IMR-90 (cell line): Measurements from ENCODE around the gene TRPV3. TPM values are rescaled to one million over a fixed set of nuclear protein-coding genes. Genes with fewer than 3 reads are reported as not detected.

Source experiments
- ATAC-seq: fragments of 200-7000 bp; cut with Tn5 transposase; 2 replicates; pipeline ENCODE4 v1.9.1; 2020; ENCODE audit warnings: low read depth, mild to moderate bottlenecking, moderate library complexity
- BruUV-seq: library from RNA; stranded (reverse); fragments of 400-500 nt; replicated peaks from 2 replicates; lab custom pipeline; 2021; lab: Mats Ljungman, UMichigan
- CTCF ChIA-PET: fragments of 300-600 bp; formaldehyde crosslinking; extraction: SDS; loops from one replicate; lab custom pipeline; 2021; ENCODE audit warnings: antibody characterized with exemption; lab: Yijun Ruan, JAX
- POLR2A ChIA-PET: fragments of 300-600 bp; sonication (Branson Sonifier 250); formaldehyde crosslinking; loops from one replicate; lab custom pipeline; 2022; ENCODE audit warnings: antibody characterized with exemption; ENCODE audit not compliant: unreplicated experiment; lab: Charles Lee
- DNase-seq: peaks from one replicate; pipeline ENCODE4 v3.0.0; 2013
- H2AFZ ChIP-seq: replicated peaks from 2 replicates; pipeline ENCODE3; 2013; ENCODE audit warnings: low read length, mild to moderate bottlenecking; ENCODE audit not compliant: poor library complexity
- H2AK5ac ChIP-seq: 2 replicates; pipeline ENCODE4 v1.6.1; 2013; ENCODE audit warnings: low read depth, low read length, inconsistent platforms
- H2AK9ac ChIP-seq: replicated peaks from 2 replicates; pipeline ENCODE3; 2013; ENCODE audit warnings: mild to moderate bottlenecking, low read depth, low read length, moderate library complexity; ENCODE audit not compliant: poor library complexity
- H2BK120ac ChIP-seq: 2 replicates; pipeline ENCODE4 v1.6.1; 2013; ENCODE audit warnings: low read depth, low read length, inconsistent platforms
- H2BK15ac ChIP-seq: 3 replicates; pipeline ENCODE4 v1.6.1; 2013; ENCODE audit warnings: low read depth, low read length, inconsistent platforms
- H2BK20ac ChIP-seq: 2 replicates; pipeline ENCODE4 v1.6.1; 2013; ENCODE audit warnings: low read depth, mild to moderate bottlenecking, inconsistent platforms, low read length, moderate library complexity
- H2BK5ac ChIP-seq: 2 replicates; pipeline ENCODE4 v1.6.1; 2013; ENCODE audit warnings: mild to moderate bottlenecking, low read depth, low read length, inconsistent platforms; ENCODE audit not compliant: poor library complexity, severe bottlenecking
- H3K14ac ChIP-seq: replicated peaks from 2 replicates; pipeline ENCODE4 v1.6.1; 2013; ENCODE audit warnings: low read depth, low read length, inconsistent platforms
- H3K18ac ChIP-seq: 2 replicates; pipeline ENCODE4 v1.6.1; 2013; ENCODE audit warnings: low read depth, low read length, control low read depth
- H3K23ac ChIP-seq: 2 replicates; pipeline ENCODE4 v1.6.1; 2013; ENCODE audit warnings: low read depth, low read length, inconsistent platforms
- H3K27ac ChIP-seq: 2 replicates; pipeline ENCODE4 v1.5.1; 2013; ENCODE audit warnings: mild to moderate bottlenecking, control low read depth, low read length; ENCODE audit not compliant: insufficient read depth
- H3K27me3 ChIP-seq: 2 replicates; pipeline ENCODE4 v1.6.1; 2013; ENCODE audit warnings: low read length; ENCODE audit not compliant: control insufficient read depth, insufficient read depth
- H3K36me3 ChIP-seq: 2 replicates; pipeline ENCODE4 v1.6.1; 2013; ENCODE audit warnings: low read length, mixed read lengths; ENCODE audit not compliant: control insufficient read depth, insufficient read depth
- H3K4ac ChIP-seq: 2 replicates; pipeline ENCODE4 v1.6.1; 2013; ENCODE audit warnings: low read depth, low read length, inconsistent platforms
- H3K4me1 ChIP-seq: 2 replicates; pipeline ENCODE4 v1.6.1; 2013; ENCODE audit warnings: low read length, mixed read lengths; ENCODE audit not compliant: control insufficient read depth, insufficient read depth
- H3K4me2 ChIP-seq: 2 replicates; pipeline ENCODE4 v1.6.1; 2013; ENCODE audit warnings: low read depth, mild to moderate bottlenecking, control low read depth, low read length, moderate library complexity
- H3K4me3 ChIP-seq: 2 replicates; pipeline ENCODE4 v1.5.1; 2013; ENCODE audit warnings: low read depth, mild to moderate bottlenecking, control low read depth, low read length, moderate library complexity; ENCODE audit not compliant: insufficient read depth
- H3K56ac ChIP-seq: 2 replicates; pipeline ENCODE4 v1.6.1; 2013; ENCODE audit warnings: low read length, inconsistent platforms; ENCODE audit not compliant: insufficient read depth; ENCODE audit errors: extremely low read depth
- H3K79me1 ChIP-seq, 2 experiments: 2 replicates each; pipeline ENCODE4 v1.6.1; 2013; ENCODE audit warnings: low read length in 2 of 2, inconsistent platforms in 1 of 2, low read depth in 1 of 2
- H3K9ac ChIP-seq: 2 replicates; pipeline ENCODE4 v1.6.1; 2013; ENCODE audit warnings: low read depth, low read length, control low read depth
- H3K9me1 ChIP-seq: 2 replicates; pipeline ENCODE4 v1.6.1; 2013; ENCODE audit warnings: low read length, inconsistent platforms; ENCODE audit not compliant: insufficient read depth
- H3K9me3 ChIP-seq: 2 replicates; pipeline ENCODE4 v1.6.1; 2013; ENCODE audit warnings: low read length; ENCODE audit not compliant: control insufficient read depth, insufficient read depth
- H4K20me1 ChIP-seq: 2 replicates; pipeline ENCODE4 v1.6.1; 2013; ENCODE audit warnings: low read length, inconsistent platforms; ENCODE audit not compliant: insufficient read depth
- H4K5ac ChIP-seq: 2 replicates; pipeline ENCODE4 v1.6.1; 2013; ENCODE audit warnings: mild to moderate bottlenecking, low read depth, low read length, control low read depth
- H4K8ac ChIP-seq, 2 experiments: 2 replicates each; pipeline ENCODE4 v1.6.1; 2013; ENCODE audit warnings: low read depth in 2 of 2, low read length in 2 of 2, control low read depth in 1 of 2, inconsistent platforms in 1 of 2
- H4K91ac ChIP-seq: 2 replicates; pipeline ENCODE4 v1.6.1; 2013; ENCODE audit warnings: low read depth, low read length, inconsistent platforms; ENCODE audit not compliant: insufficient read depth
- BHLHE40 ChIP-seq: fragments of 150-350 bp; IDR thresholded peaks from 2 replicates; pipeline ENCODE4 v1.6.1; 2016; ENCODE audit warnings: mild to moderate bottlenecking, low read depth, low read length
- CEBPB ChIP-seq: IDR thresholded peaks from 2 replicates; pipeline ENCODE4 v1.6.1; 2012; ENCODE audit warnings: low read depth, low read length, improper control_type of control experiment
- CHD1 ChIP-seq: IDR thresholded peaks from 2 replicates; pipeline ENCODE4 v1.6.1; 2012; ENCODE audit warnings: low read depth, low read length, improper control_type of control experiment
- FOS ChIP-seq: fragments of 150-350 bp; IDR thresholded peaks from 2 replicates; pipeline ENCODE4 v1.6.1; 2016; ENCODE audit warnings: low read depth, low read length
- MAFK ChIP-seq: IDR thresholded peaks from 2 replicates; pipeline ENCODE4 v1.6.1; 2012; ENCODE audit warnings: low read depth, low read length, improper control_type of control experiment
- MAZ ChIP-seq: IDR thresholded peaks from 2 replicates; pipeline ENCODE4 v1.6.1; 2012; ENCODE audit warnings: low read depth, mild to moderate bottlenecking, low read length, improper control_type of control experiment, moderate library complexity, borderline replicate concordance
- MXI1 ChIP-seq: IDR thresholded peaks from 2 replicates; pipeline ENCODE4 v1.6.1; 2012; ENCODE audit warnings: low read depth, mild to moderate bottlenecking, low read length, moderate library complexity, borderline replicate concordance
- NFE2L2 ChIP-seq: fragments of 150-350 bp; IDR thresholded peaks from 2 replicates; pipeline ENCODE4 v1.6.1; 2016; ENCODE audit warnings: low read depth, mild to moderate bottlenecking, low read length
- POLR2A ChIP-seq: IDR thresholded peaks from 2 replicates; pipeline ENCODE4 v1.6.1; 2012; ENCODE audit warnings: mild to moderate bottlenecking, low read depth, low read length
- RAD21 ChIP-seq: IDR thresholded peaks from 2 replicates; pipeline ENCODE4 v1.6.1; 2012; ENCODE audit warnings: low read length, improper control_type of control experiment
- RCOR1 ChIP-seq: IDR thresholded peaks from 2 replicates; pipeline ENCODE4 v1.6.1; 2012; ENCODE audit warnings: mild to moderate bottlenecking, low read length, improper control_type of control experiment; ENCODE audit not compliant: insufficient replicate concordance
- RFX5 ChIP-seq: IDR thresholded peaks from 2 replicates; pipeline ENCODE4 v1.8.0; 2012; ENCODE audit warnings: low read depth, mild to moderate bottlenecking, low read length, moderate library complexity
- SMC3 ChIP-seq: fragments of 150-350 bp; IDR thresholded peaks from 2 replicates; pipeline ENCODE4 v1.6.1; 2016; ENCODE audit warnings: low read depth, mild to moderate bottlenecking, antibody characterized with exemption, low read length, moderate library complexity
- WGBS, 2 experiments: methylation state at CpG; one replicate each; pipeline versions ENCODE4 v1.1.5 to v1.1.7; 2013; ENCODE audit warnings: missing lambda C conversion rate in 2 of 2; ENCODE audit not compliant: insufficient read length in 1 of 2; ENCODE audit errors: extremely low coverage in 2 of 2; 5-methylcytosine and 5-hydroxymethylcytosine counted together
- dilution Hi-C: fragments of 300-500 bp; cut with HindIII; formaldehyde crosslinking; loops from one replicate; pipeline ENCODE4 v1.14.3; 2018; ENCODE audit warnings: low sequenced_read_pairs; ENCODE audit not compliant: unreplicated experiment
- in situ Hi-C: fragments of 300-500 bp; cut with MboI; formaldehyde crosslinking; loops from 3 replicates; pipeline ENCODE4 v1.14.3; 2019; ENCODE audit warnings: low sequenced_read_pairs, inconsistent platforms, mixed read lengths
- intact Hi-C: fragments of 100-400 bp; cut with micrococcal nuclease; formaldehyde crosslinking; loops from 2 replicates; pipeline ENCODE4 v1.10.0; 2022
- polyA plus RNA-seq, 3 experiments: library from polyadenylated mRNA; depleted of rRNA; stranded (reverse); fragments of >200 nt; gene quantifications; 2 replicates each; pipeline ENCODE4 v1.2.3, GENCODE V29; 2012; ENCODE audit warnings: low replicate concordance in 1 of 3
- total RNA-seq: library from RNA; depleted of rRNA; stranded (reverse); fragments of >200 nt; gene quantifications from 2 replicates; pipeline ENCODE4 v1.2.3, GENCODE V29; 2012
- TF ChIP-seq, protein P1 (sequence below): fragments of 150-350 bp; IDR thresholded peaks from 2 replicates; pipeline ENCODE4 v1.6.1; 2016; ENCODE audit warnings: low read depth, mild to moderate bottlenecking, low read length, moderate library complexity, borderline replicate concordance
- TF ChIP-seq, protein P2 (sequence below): conservative IDR thresholded peaks from 2 replicates; pipeline ENCODE4 v1.5.1; 2012; ENCODE audit warnings: mild to moderate bottlenecking, low read depth, low read length, improper control_type of control experiment

Gene TRPV3
- total and polyA plus RNA-seq, 2 of the 4 experiments (the other 2 are of a cell fraction): 0.18 to 0.26 TPM

DNA sequence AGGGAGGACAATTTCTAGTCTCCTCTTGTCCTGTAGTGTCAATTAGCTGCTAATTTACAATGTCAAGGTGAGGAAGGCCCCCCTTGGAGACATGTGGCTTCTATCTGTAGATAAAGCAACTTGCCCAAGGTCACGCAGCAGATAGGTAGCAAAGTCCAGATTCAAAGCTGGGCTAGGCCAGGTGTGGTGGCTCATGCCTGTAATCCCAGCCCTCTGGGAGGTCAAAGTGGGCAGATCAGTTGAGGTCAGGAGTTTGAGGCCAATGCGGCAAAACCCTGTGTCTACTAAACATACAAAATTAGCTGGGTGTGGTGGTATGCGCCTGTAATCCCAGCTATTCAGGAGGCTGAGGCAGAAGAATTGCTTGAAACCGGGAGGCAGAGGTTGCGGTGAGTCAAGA, 11.1 kb downstream of the TRPV3 start:
- H3K27me3 ChIP-seq: peaks cover 15% of the 10 kb centered on the region; the same call in 1 of the 2 replicates
- in situ Hi-C loops: no loop called here
- H3K9ac ChIP-seq: no peak overlapping the region
- H3K4me3 ChIP-seq: no peak overlapping the region
- intact Hi-C loops: no loop called here
- H2AK5ac ChIP-seq: no peak overlapping the region
- no peaks in the 10 kb centered on the region for H3K79me1 ChIP-seq
- H3K14ac ChIP-seq: no peak overlapping the region
- WGBS, 2 experiments: no CpG with 5 or more reads among the region's 5 CpGs
- H2BK15ac ChIP-seq: no peak overlapping the region
- no peak overlapping the region for H2BK20ac ChIP-seq
- no peaks in the 10 kb centered on the region for H3K9me3 ChIP-seq
- no peak overlapping the region for H3K56ac ChIP-seq
- H3K9me1 ChIP-seq: no peaks in the 10 kb centered on the region
- no TSS peak for BruUV-seq
- ATAC-seq: no peak
- no peak overlapping the region for H3K4me2 ChIP-seq
- no peak overlapping the region for H3K4ac ChIP-seq
- dilution Hi-C loops: no loop called here
- no peak for DNase-seq
- no peak overlapping the region for H2AK9ac ChIP-seq
- no peaks in the 10 kb centered on the region for H3K36me3 ChIP-seq
- no peak overlapping the region for H4K91ac ChIP-seq
- ChIA-PET CTCF (no interaction called here), POLR2A (no interaction called here)
- no peak overlapping the region for H2BK120ac ChIP-seq
- H4K5ac ChIP-seq: no peak overlapping the region
- H4K8ac ChIP-seq: no peak overlapping the region
- TF ChIP-seq RCOR1 (no peak), RFX5 (no peak), NFE2L2 (no peak), MAFK (no peak), CHD1 (no peak), BHLHE40 (no peak), MAZ (no peak), SMC3 (no peak), MXI1 (no peak), RAD21 (no peak), CEBPB (no peak), FOS (no peak), POLR2A (no peak)
- TF ChIP-seq, protein P1, sequence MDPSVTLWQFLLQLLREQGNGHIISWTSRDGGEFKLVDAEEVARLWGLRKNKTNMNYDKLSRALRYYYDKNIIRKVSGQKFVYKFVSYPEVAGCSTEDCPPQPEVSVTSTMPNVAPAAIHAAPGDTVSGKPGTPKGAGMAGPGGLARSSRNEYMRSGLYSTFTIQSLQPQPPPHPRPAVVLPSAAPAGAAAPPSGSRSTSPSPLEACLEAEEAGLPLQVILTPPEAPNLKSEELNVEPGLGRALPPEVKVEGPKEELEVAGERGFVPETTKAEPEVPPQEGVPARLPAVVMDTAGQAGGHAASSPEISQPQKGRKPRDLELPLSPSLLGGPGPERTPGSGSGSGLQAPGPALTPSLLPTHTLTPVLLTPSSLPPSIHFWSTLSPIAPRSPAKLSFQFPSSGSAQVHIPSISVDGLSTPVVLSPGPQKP: no peak
- TF ChIP-seq, protein P2, sequence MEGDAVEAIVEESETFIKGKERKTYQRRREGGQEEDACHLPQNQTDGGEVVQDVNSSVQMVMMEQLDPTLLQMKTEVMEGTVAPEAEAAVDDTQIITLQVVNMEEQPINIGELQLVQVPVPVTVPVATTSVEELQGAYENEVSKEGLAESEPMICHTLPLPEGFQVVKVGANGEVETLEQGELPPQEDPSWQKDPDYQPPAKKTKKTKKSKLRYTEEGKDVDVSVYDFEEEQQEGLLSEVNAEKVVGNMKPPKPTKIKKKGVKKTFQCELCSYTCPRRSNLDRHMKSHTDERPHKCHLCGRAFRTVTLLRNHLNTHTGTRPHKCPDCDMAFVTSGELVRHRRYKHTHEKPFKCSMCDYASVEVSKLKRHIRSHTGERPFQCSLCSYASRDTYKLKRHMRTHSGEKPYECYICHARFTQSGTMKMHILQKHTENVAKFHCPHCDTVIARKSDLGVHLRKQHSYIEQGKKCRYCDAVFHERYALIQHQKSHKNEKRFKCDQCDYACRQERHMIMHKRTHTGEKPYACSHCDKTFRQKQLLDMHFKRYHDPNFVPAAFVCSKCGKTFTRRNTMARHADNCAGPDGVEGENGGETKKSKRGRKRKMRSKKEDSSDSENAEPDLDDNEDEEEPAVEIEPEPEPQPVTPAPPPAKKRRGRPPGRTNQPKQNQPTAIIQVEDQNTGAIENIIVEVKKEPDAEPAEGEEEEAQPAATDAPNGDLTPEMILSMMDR: no peak
- no peak overlapping the region for H3K23ac ChIP-seq
- no peak overlapping the region for H2BK5ac ChIP-seq
- H3K4me1 ChIP-seq: no peaks in the 10 kb centered on the region
- no peak overlapping the region for H2AFZ ChIP-seq
- H3K27ac ChIP-seq: no peak overlapping the region
- H4K20me1 ChIP-seq: no peaks in the 10 kb centered on the region
- H3K18ac ChIP-seq: no peak overlapping the region
